OCI-LY7 (cell line): Measurements from ENCODE around the gene SHROOM3. TPM values are rescaled to one million over a fixed set of nuclear protein-coding genes. Genes with fewer than 3 reads are reported as not detected.

Experiments
- BruUV-seq: library from RNA; stranded (reverse); fragments of 400-500 nt; replicated peaks from 2 replicates; lab custom pipeline; 2021; lab: Mats Ljungman, UMichigan
- CTCF ChIA-PET: fragments of 300-600 bp; sonication (Branson Sonifier 250); formaldehyde crosslinking; loops from one replicate; lab custom pipeline; 2022; ENCODE audit warnings: antibody characterized with exemption; ENCODE audit not compliant: unreplicated experiment; lab: Charles Lee
- POLR2A ChIA-PET: fragments of 300-600 bp; sonication (Branson Sonifier 250); formaldehyde crosslinking; loops from one replicate; lab custom pipeline; 2022; ENCODE audit warnings: antibody characterized with exemption; lab: Charles Lee
- DNase-seq: peaks from one replicate; pipeline ENCODE4 v3.0.0-alpha.2; 2015; ENCODE audit warnings: low spot score
- H2AFZ ChIP-seq: fragments of 200-600 bp; sonication (generic), shearing (Covaris generic); 2 replicates; pipeline ENCODE4 v1.6.1; 2014; ENCODE audit warnings: mild to moderate bottlenecking, antibody characterized with exemption, low read length, moderate library complexity
- H3K27ac ChIP-seq: fragments of 200-600 bp; sonication (generic); 2 replicates; pipeline ENCODE4 v1.5.1; 2014; ENCODE audit warnings: mixed run types, low read depth, mild to moderate bottlenecking, moderate library complexity, low read length, inconsistent platforms; ENCODE audit not compliant: poor library complexity, severe bottlenecking
- H3K36me3 ChIP-seq: fragments of 200-600 bp; sonication (generic); 2 replicates; pipeline ENCODE4 v1.6.1; 2014; ENCODE audit warnings: mild to moderate bottlenecking, antibody characterized with exemption, low read length, moderate library complexity, mixed read lengths; ENCODE audit not compliant: insufficient read depth
- H3K4me1 ChIP-seq: fragments of 200-600 bp; sonication (generic); 2 replicates; pipeline ENCODE4 v1.5.1; 2014; ENCODE audit warnings: mild to moderate bottlenecking, low read length; ENCODE audit not compliant: insufficient read depth, poor library complexity, severe bottlenecking
- H3K4me2 ChIP-seq: fragments of 200-600 bp; sonication (generic); 2 replicates; pipeline ENCODE4 v1.6.1; 2014; ENCODE audit warnings: mild to moderate bottlenecking, low read length
- H3K4me3 ChIP-seq: fragments of 200-600 bp; sonication (generic); 2 replicates; pipeline ENCODE4 v1.5.1; 2014; ENCODE audit warnings: mild to moderate bottlenecking, low read depth, low read length; ENCODE audit not compliant: poor library complexity, severe bottlenecking
- H3K79me2 ChIP-seq: fragments of 200-600 bp; sonication (generic); 2 replicates; pipeline ENCODE4 v1.6.1; 2016; ENCODE audit warnings: low read depth, mild to moderate bottlenecking, low read length, moderate library complexity, mixed read lengths; ENCODE audit not compliant: insufficient read depth
- H3K9me2 ChIP-seq: fragments of 200-600 bp; sonication (generic); 2 replicates; pipeline ENCODE4 v1.6.1; 2016; ENCODE audit warnings: mild to moderate bottlenecking, low read length, mixed read lengths; ENCODE audit not compliant: insufficient read depth
- H3K9me3 ChIP-seq: fragments of 200-600 bp; sonication (generic); 2 replicates; pipeline ENCODE4 v1.6.1; 2014; ENCODE audit warnings: mild to moderate bottlenecking, mixed run types, low read length, mixed read lengths
- H4K20me1 ChIP-seq: fragments of 200-600 bp; sonication (generic); 2 replicates; pipeline ENCODE4 v1.6.1; 2014; ENCODE audit warnings: mild to moderate bottlenecking, antibody characterized with exemption, low read length, moderate library complexity, mixed read lengths; ENCODE audit not compliant: insufficient read depth
- EZH2phosphoT487 ChIP-seq: fragments of 200-600 bp; sonication (generic); IDR thresholded peaks from 2 replicates; pipeline ENCODE4 v1.6.1; 2018; ENCODE audit warnings: low read depth, borderline replicate concordance, mild to moderate bottlenecking, mixed run types, antibody characterized with exemption, low read length, moderate library complexity, mixed read lengths
- intact Hi-C: fragments of 100-400 bp; cut with micrococcal nuclease; formaldehyde crosslinking; loops from one replicate; pipeline ENCODE4 v1.10.0; 2022; ENCODE audit not compliant: unreplicated experiment
- total RNA-seq, 2 experiments: library from RNA; depleted of rRNA in 1 of 2; stranded (reverse); fragments of >200 nt in 1 of 2; shearing (Covaris generic) in 1 of 2; gene quantifications; 2 replicates each; pipeline ENCODE4 v1.2.3, GENCODE V29; 2014 to 2022
- TF ChIP-seq, protein P1 (sequence below): fragments of 200-600 bp; sonication (generic); conservative IDR thresholded peaks from 2 replicates; pipeline ENCODE4 v1.5.1; 2014; ENCODE audit warnings: mild to moderate bottlenecking, antibody characterized with exemption, low read length, moderate library complexity, mixed read lengths

Gene SHROOM3
- total RNA-seq, 2 experiments from 2014 or later = not detected

DNA sequence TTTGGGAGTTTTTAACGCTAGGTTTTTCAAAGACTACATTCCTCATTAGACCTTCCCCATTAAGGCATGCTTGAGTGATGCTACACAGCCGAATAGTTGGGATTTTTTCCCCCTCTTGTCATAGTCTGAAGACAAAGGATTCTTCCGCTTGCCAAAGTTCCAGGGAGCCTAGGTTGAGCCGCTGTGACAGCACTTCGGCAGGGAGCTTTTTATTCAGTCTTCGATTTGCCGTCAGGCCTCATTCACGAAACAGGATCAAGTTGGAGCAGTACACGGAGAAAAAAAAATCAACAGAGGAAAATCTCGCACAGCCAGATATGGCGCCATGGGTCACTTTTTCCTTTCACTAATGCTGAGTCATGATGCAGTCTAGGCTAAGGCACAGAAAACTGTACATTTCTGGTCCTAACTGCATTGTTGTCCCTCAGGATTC lies 24.3 kb downstream of the SHROOM3 start:
- Histone ChIP-seq H3K27ac (no peak overlapping the region), H2AFZ (no peak overlapping the region), H4K20me1 (no peaks in the 10 kb centered on the region), H3K36me3 (no peaks in the 10 kb centered on the region), H3K4me2 (no peak overlapping the region), H3K9me2 (no peaks in the 10 kb centered on the region), H3K9me3 (no peaks in the 10 kb centered on the region), H3K79me2 (no peaks in the 10 kb centered on the region), H3K4me3 (no peak overlapping the region), H3K4me1 (no peaks in the 10 kb centered on the region)
- CTCF ChIA-PET = no interaction called here
- intact Hi-C loops = no loop called here
- TF ChIP-seq, protein P1, sequence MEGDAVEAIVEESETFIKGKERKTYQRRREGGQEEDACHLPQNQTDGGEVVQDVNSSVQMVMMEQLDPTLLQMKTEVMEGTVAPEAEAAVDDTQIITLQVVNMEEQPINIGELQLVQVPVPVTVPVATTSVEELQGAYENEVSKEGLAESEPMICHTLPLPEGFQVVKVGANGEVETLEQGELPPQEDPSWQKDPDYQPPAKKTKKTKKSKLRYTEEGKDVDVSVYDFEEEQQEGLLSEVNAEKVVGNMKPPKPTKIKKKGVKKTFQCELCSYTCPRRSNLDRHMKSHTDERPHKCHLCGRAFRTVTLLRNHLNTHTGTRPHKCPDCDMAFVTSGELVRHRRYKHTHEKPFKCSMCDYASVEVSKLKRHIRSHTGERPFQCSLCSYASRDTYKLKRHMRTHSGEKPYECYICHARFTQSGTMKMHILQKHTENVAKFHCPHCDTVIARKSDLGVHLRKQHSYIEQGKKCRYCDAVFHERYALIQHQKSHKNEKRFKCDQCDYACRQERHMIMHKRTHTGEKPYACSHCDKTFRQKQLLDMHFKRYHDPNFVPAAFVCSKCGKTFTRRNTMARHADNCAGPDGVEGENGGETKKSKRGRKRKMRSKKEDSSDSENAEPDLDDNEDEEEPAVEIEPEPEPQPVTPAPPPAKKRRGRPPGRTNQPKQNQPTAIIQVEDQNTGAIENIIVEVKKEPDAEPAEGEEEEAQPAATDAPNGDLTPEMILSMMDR = no peak
- TF ChIP-seq EZH2phosphoT487 = no peak
- BruUV-seq = no TSS peak
- POLR2A ChIA-PET = no interaction called here
- DNase-seq = no peak

DNA sequence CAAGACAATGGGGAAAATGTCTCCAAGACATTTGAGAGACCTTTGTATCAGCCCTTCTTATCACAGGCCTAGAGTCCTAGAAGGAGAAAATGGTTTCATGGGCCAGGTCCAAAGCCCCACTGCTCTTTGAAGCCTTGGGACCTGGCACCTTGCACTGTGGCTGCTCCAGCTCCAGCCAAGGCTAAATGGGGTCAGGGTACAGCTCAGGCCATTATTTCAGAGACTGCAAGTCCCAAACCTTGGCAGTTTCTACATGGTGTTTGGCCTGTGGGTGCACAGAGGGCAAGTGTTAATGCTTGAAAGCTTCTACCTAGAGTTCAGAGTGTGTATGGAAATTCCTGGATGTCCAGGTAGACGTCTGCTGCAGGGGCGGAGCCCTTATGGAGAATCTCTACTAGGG lies 28.5 kb downstream of the SHROOM3 start:
- Histone ChIP-seq H3K4me1 (no peaks in the 10 kb centered on the region), H2AFZ (no peak overlapping the region), H3K4me2 (no peak overlapping the region), H4K20me1 (no peaks in the 10 kb centered on the region), H3K27ac (no peak overlapping the region), H3K4me3 (no peak overlapping the region), H3K9me2 (no peaks in the 10 kb centered on the region), H3K36me3 (no peaks in the 10 kb centered on the region), H3K9me3 (no peaks in the 10 kb centered on the region), H3K79me2 (no peaks in the 10 kb centered on the region)
- intact Hi-C loops = no loop called here
- CTCF ChIA-PET = no interaction called here
- no peak for TF ChIP-seq EZH2phosphoT487
- TF ChIP-seq, protein P1 = no peak
- DNase-seq = no peak
- POLR2A ChIA-PET = no interaction called here
- BruUV-seq = no TSS peak

DNA sequence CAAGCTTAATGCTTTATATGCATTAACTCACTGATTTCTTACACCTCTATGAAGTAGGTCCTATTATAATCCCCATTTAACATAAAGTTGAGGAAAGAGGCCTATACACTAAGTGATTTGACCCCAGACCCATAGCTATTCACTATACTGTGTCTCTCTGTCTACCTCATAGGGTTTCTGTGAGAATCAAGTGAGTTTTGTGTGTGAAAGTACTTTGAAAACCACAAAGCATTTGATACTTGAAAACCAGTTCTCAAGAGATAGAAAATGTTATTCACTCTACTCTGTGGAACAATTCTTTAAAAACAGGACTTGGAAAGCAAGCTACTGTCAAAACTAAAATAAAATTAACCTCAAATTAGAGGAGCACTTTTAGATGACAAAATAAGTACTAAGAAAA lies 35.0 kb downstream of the SHROOM3 start:
- CTCF ChIA-PET = no interaction called here
- intact Hi-C loops = no loop called here
- H3K79me2 ChIP-seq = no peaks in the 10 kb centered on the region
- H3K4me2 ChIP-seq = no peak overlapping the region
- H3K9me3 ChIP-seq = no peaks in the 10 kb centered on the region
- no peak overlapping the region for H2AFZ ChIP-seq
- TF ChIP-seq, protein P1 = no peak
- no peak for TF ChIP-seq EZH2phosphoT487
- H3K27ac ChIP-seq = no peak overlapping the region
- no peaks in the 10 kb centered on the region for H4K20me1 ChIP-seq
- BruUV-seq = no TSS peak
- POLR2A ChIA-PET = interaction anchor here (1.1 to 1.2 kb wide), 2 partner anchors 8 to 36 kb away, joined by 3 read pairs; no protein-coding TSS in a partner anchor
- H3K36me3 ChIP-seq = no peaks in the 10 kb centered on the region
- H3K4me1 ChIP-seq = no peaks in the 10 kb centered on the region
- no peaks in the 10 kb centered on the region for H3K9me2 ChIP-seq
- DNase-seq = no peak
- H3K4me3 ChIP-seq = no peak overlapping the region
